DOHH2 (cell line): ENCODE results near the gene SYT13.

ENCODE experiments used
- H3F3A ChIP-seq: fragments of 200-600 bp; sonication (generic), shearing (Covaris generic); 2 replicates; pipeline ENCODE4 v1.6.0; 2016; ENCODE audit warnings: antibody characterized with exemption, mild to moderate bottlenecking; ENCODE audit not compliant: control insufficient read depth, insufficient read depth
- H3K27ac ChIP-seq: fragments of 200-600 bp; sonication (generic); 2 replicates; pipeline ENCODE4 v1.5.1; 2014; ENCODE audit warnings: low read depth, mild to moderate bottlenecking, low read length, moderate library complexity
- H3K27me3 ChIP-seq: fragments of 200-600 bp; sonication (generic); 2 replicates; pipeline ENCODE4 v1.6.1; 2014; ENCODE audit warnings: mild to moderate bottlenecking, low read length, mixed read lengths; ENCODE audit not compliant: control insufficient read depth
- H3K36me3 ChIP-seq: fragments of 200-600 bp; sonication (generic); 2 replicates; pipeline ENCODE4 v1.6.1; 2014; ENCODE audit warnings: mild to moderate bottlenecking, low read length, moderate library complexity, mixed read lengths; ENCODE audit not compliant: control insufficient read depth
- H3K4me1 ChIP-seq: fragments of 200-600 bp; sonication (generic); 2 replicates; pipeline ENCODE4 v1.6.1; 2014; ENCODE audit warnings: mild to moderate bottlenecking, low read length, mixed read lengths; ENCODE audit not compliant: control insufficient read depth
- H3K4me2 ChIP-seq: fragments of 200-600 bp; sonication (generic); 2 replicates; pipeline ENCODE4 v1.6.0; 2014; ENCODE audit warnings: mild to moderate bottlenecking, low read length, moderate library complexity
- H3K4me3 ChIP-seq: fragments of 200-600 bp; sonication (generic); 2 replicates; pipeline ENCODE4 v1.5.1; 2014; ENCODE audit warnings: mild to moderate bottlenecking, low read length, mixed read lengths
- H3K79me2 ChIP-seq: fragments of 200-600 bp; sonication (generic); 2 replicates; pipeline ENCODE4 v1.6.1; 2014; ENCODE audit warnings: mild to moderate bottlenecking, low read length, mixed read lengths; ENCODE audit not compliant: control insufficient read depth
- H3K9me2 ChIP-seq: fragments of 200-600 bp; sonication (generic); replicated peaks from 2 replicates; pipeline ENCODE4 v1.6.1; 2014; ENCODE audit warnings: mild to moderate bottlenecking, low read length, mixed read lengths; ENCODE audit not compliant: control insufficient read depth
- H3K9me3 ChIP-seq: fragments of 200-600 bp; sonication (generic); 2 replicates; pipeline ENCODE4 v1.6.1; 2014; ENCODE audit warnings: antibody characterized with exemption, low read length, mixed read lengths; ENCODE audit not compliant: control insufficient read depth, insufficient read depth
- H4K20me1 ChIP-seq: fragments of 200-600 bp; sonication (generic); 2 replicates; pipeline ENCODE4 v1.6.0; 2014; ENCODE audit warnings: low read depth, mild to moderate bottlenecking, antibody characterized with exemption, low read length, moderate library complexity; ENCODE audit not compliant: control insufficient read depth, insufficient read depth
- EZH2phosphoT487 ChIP-seq: fragments of 200-600 bp; sonication (generic); IDR thresholded peaks from 2 replicates; pipeline ENCODE4 v1.6.1; 2017; ENCODE audit warnings: borderline replicate concordance, mild to moderate bottlenecking, antibody characterized with exemption, low read length, moderate library complexity, mixed read lengths
- TF ChIP-seq, protein P1 (sequence below): fragments of 200-600 bp; sonication (generic); IDR thresholded peaks from one replicate; pipeline ENCODE4 v1.5.1; 2014; ENCODE audit warnings: antibody characterized with exemption, mild to moderate bottlenecking, low read depth, low read length; ENCODE audit not compliant: poor library complexity, severe bottlenecking

SYT13 gene

DNA sequence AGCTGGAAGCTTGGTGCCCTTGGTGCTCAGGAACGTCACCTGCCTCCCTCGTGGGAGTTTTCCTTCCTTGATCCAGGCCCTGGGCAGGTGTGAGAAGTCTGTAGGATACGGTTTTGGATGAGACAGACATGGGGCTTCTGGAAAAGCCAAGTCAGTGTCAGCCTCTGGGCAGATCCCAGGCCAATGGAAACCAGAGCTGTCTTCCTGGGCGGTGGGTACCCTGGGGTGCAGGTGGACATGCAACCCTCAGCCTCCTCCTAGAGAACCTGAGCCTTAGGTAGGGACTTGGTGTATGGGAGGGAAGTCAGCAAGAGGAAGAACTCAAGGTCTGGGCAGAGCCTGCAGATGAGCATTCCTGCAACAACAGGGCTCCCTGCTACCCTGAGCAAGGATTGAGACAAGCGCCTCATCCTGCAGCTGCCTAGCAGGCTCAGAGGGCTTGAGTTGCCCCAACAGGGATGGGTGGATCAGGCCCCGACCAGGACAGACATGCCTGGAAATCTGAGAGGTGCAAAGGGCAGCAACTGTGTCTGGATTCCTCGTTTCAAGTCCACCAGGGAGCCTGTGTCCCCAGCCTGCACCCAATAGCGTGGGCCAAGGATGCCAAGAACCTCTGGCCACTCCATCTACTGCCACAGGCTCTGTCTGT, 37.6 kb upstream of the SYT13 start:
- H3F3A ChIP-seq: no peaks in the 10 kb centered on the region

DNA sequence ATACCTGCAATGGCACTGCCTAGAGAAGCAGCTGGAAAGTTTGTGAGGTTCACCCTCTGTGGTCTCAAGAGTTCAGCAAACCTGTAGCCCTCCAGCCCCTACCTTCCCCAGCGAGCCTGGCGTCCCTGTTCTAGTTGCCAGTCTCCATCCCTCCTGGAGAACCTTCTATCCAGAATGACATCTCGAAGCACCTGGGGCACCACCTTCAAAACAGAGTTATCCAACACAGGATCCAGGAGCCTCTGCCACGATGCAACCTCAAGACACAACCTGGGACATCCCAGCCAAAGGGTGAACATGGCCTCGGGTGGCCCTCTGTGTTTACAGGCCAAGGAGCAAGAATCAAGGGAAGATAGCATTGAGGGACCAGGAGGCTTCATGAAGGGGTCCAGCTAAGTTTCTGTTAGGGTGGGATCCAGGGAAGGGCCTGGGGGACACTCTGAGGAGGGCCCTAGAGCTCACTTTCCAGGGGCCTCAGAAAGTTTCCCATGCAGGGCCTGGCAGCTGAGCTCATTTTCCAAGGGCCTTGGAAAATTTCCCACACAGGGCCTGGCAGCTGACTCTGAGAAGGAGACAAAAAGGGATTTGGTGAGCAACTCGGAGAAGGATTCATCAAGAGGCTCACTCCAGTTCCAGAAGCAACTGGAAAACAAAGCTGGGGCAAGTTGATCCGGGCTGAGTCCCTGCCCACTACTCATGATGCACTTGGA, 36.9 kb upstream of the SYT13 start:
- H4K20me1 ChIP-seq: no peaks in the 10 kb centered on the region
- H3K79me2 ChIP-seq: no peaks in the 10 kb centered on the region
- no peaks in the 10 kb centered on the region for H3K36me3 ChIP-seq
- H3K4me3 ChIP-seq: no peak overlapping the region
- H3K4me1 ChIP-seq: no peaks in the 10 kb centered on the region
- peaks cover 11% of the 10 kb centered on the region for H3K9me3 ChIP-seq
- H3K27me3 ChIP-seq: peaks cover 20% of the 10 kb centered on the region
- H3K27ac ChIP-seq: no peak overlapping the region
- TF ChIP-seq, protein P1, sequence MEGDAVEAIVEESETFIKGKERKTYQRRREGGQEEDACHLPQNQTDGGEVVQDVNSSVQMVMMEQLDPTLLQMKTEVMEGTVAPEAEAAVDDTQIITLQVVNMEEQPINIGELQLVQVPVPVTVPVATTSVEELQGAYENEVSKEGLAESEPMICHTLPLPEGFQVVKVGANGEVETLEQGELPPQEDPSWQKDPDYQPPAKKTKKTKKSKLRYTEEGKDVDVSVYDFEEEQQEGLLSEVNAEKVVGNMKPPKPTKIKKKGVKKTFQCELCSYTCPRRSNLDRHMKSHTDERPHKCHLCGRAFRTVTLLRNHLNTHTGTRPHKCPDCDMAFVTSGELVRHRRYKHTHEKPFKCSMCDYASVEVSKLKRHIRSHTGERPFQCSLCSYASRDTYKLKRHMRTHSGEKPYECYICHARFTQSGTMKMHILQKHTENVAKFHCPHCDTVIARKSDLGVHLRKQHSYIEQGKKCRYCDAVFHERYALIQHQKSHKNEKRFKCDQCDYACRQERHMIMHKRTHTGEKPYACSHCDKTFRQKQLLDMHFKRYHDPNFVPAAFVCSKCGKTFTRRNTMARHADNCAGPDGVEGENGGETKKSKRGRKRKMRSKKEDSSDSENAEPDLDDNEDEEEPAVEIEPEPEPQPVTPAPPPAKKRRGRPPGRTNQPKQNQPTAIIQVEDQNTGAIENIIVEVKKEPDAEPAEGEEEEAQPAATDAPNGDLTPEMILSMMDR: no peak
- no peak for TF ChIP-seq EZH2phosphoT487
- no peaks in the 10 kb centered on the region for H3K9me2 ChIP-seq
- H3K4me2 ChIP-seq: no peak overlapping the region
- no peaks in the 10 kb centered on the region for H3F3A ChIP-seq

More for the DNA sequence above, 37.6 kb upstream of the SYT13 start:
- Histone ChIP-seq H3K36me3 (no peaks in the 10 kb centered on the region), H4K20me1 (no peaks in the 10 kb centered on the region), H3K9me3 (peaks cover 11% of the 10 kb centered on the region), H3K9me2 (no peaks in the 10 kb centered on the region), H3K4me3 (no peak overlapping the region), H3K27ac (no peak overlapping the region), H3K4me1 (no peaks in the 10 kb centered on the region), H3K27me3 (peaks cover 20% of the 10 kb centered on the region), H3K79me2 (no peaks in the 10 kb centered on the region), H3K4me2 (no peak overlapping the region)
- TF ChIP-seq, protein P1: no peak
- TF ChIP-seq EZH2phosphoT487: no peak

DNA sequence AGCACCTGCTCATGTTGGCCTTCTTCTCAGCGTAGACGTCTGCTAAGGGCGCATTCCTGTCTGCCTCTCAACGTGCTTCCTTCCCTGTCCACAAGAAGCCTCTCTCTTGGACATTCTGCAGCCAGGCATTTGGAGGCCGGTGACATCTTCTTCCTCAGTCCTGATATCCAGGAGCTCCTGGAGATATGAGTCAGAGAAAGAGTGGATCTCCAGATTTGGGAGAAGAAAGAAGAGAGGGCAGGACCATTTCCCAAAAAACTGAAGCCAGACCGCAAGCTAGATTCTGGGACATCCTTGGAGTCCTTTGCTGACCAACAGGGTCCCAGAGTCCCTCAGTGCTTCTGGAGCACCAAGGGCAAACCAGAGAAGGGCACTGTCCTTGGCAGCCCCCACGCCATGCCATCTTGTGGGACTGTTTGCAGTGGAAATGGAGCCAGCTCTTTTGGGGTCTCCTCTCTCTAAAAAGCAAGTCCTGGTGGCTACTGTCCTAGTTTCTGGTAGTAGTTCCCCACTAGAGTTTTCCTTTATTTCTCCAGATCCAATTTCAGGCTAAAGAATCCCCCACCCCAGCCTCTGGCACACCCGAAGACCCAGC, 36.1 kb upstream of the SYT13 start:
- Histone ChIP-seq H3K79me2 (no peaks in the 10 kb centered on the region), H3K4me3 (no peak overlapping the region), H3F3A (no peaks in the 10 kb centered on the region), H3K27ac (no peak overlapping the region), H3K9me3 (peaks cover 4% of the 10 kb centered on the region), H3K27me3 (peaks cover 14% of the 10 kb centered on the region), H3K36me3 (no peaks in the 10 kb centered on the region), H4K20me1 (no peaks in the 10 kb centered on the region), H3K4me1 (no peaks in the 10 kb centered on the region), H3K4me2 (no peak overlapping the region), H3K9me2 (no peaks in the 10 kb centered on the region)
- TF ChIP-seq, protein P1: no peak
- TF ChIP-seq EZH2phosphoT487: no peak
